GM12872 (cell line): ENCODE results near the gene TUT1.

Source experiments
- CTCF ChIP-seq: IDR thresholded peaks from 3 replicates; pipeline ENCODE4 v1.5.1; 2011; ENCODE audit warnings: low read depth, mild to moderate bottlenecking, low read length, moderate library complexity; ENCODE audit not compliant: insufficient read depth

The TUT1 gene

GRCh38 chr11:62552485-62553079 lies 38.7 kb downstream of the TUT1 start:
- no peak for TF ChIP-seq CTCF

DNA sequence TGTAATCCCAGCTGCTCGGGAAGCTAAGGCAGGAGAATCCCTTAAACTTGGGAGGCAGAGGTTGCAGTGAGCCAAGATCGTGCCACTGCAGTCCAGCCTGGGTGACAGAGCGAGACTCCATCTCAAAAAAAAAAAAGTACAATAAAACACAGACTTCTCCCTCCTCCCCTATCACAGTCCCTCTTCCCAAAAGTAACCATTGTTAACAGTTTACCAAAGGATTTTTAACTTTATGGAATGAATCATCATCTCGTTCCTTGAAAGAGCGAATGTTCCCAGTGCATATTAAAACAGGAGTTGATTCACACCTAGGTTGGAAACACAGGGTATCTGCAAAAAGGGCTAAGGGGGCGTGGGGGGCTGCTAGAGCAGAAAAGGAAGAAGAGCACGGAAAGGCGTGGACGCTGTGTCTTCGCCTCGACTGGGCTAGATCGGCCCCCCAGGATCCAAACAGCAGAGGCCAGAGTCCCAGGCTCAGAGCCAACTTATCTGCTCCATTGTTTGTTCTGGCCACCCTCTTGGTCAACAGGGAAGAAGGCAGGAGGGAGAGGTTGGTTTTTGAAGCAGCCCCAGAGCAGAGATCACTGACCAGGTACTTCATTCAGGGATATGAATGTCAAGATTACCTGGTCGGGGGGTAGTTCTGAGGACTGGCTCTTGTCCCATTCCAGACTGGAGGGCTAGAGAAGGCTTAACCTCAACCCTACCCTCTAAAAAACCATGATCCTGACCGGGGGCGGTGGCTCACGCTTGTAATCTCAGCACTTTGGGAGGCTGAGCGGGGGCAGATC lies 42.6 kb downstream of the TUT1 start:
- TF ChIP-seq CTCF = no peak

DNA sequence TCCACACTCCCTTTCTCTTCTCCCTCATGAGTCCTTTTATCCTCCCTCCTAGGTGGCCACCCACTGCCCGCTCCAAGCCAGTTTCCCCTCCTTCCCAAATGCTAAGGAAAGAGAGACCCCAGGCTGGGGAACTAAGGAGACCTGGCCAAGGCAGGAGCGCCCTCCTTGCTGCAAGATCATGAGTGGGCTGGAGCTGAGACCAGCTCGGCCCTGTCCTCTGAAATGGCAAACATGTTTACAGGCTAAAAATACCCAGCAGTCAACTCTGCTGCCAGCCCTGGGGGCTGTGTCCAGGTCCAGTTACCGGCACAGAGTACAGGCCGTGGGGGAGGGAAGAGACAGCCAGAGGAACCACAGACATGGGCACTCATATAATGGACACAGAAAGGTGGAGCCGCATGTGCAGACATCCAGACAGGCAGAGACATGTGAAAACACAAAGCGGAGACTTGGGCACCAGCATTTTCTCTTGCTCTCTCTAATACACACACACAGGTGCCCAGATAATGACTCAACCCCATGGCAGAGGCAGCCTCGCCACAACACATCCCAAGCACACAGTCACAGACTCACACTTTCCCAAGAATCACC lies 43.5 kb downstream of the TUT1 start:
- no peak for TF ChIP-seq CTCF

DNA sequence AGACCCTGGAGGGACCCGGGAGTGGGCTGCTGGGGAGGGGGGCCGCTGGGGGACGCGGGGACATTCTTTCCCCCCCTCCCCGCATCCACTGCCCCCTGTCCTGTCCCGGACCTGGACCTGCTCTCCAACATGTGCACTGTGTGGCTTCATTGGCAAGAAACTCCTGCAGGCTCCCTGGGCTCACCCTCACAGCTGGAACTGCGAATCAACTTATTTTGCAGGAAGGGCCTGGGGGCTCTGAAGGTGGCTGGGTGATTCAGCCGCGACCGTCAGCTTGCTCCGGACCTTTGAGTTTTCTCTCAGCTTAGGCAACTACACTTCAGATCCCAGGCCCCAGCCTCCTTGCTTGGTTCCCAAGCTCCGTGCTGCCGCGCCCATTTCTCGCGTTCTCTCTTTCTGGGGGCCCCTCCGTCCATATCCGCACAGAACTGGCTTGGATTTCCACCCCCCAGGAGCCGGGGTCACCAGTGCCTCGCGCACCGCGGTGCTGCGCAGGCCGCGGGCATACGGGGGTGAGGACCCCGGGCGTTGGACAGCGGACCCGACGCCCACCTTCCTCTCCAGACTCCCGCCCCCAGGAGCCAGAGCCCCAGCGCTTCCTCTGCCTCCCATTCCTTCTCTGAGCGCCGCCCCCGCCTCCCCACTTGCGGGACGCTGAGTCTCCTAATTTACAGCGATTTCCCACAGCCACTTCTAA lies 44.2 kb downstream of the TUT1 start:
- no peak for TF ChIP-seq CTCF

- TF ChIP-seq CTCF = no peak
Observed at GRCh38 chr11:62546244-62546928, 44.9 kb downstream of the TUT1 start, which contains the start of gene AHNAK. Gene AHNAK (minus strand): TSS chr11:62546806. CDS start chr11:62536098, 10,708 bp downstream.

DNA sequence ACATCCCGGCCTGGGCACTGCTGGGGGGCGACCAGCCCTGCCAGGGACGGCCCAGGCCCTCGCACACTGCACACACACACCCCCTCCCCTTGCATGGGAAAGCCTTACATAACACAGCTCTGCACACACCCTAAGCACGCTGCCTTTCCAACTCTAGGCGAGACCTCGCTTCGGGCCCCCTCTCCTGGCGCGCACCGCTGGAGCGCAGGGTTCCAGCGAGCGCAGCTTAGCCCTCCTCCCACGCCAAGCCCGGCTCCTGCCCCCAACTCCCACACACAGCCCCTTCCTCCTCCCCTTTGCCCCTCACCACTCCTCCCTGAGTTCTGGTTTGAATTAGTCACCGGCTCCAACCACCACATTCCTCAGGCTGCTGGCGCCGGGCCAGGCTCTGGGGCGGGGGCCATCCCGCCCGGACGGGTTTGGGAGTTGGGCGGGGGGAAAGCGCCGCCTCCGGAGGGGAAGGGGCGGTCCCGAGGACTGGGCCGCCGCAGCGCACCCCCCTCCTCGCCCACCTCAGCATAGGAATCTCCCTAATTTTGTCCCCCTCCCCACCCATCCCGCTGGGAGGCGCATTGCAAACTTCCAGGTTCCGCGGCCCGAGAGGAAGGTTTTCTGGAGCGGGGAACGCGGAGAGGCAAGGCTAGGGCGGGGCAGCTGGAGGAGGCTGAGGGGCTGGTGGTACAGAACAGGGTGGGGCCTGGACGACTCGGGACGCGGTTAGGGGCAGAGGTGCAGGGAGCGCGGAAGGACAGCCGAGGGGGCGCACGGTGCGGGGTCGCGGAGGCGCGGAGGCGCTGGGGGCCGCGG lies 45.7 kb downstream of the TUT1 start:
- TF ChIP-seq CTCF = no peak
